ENCODE results near the gene FAM222A.

DNA sequence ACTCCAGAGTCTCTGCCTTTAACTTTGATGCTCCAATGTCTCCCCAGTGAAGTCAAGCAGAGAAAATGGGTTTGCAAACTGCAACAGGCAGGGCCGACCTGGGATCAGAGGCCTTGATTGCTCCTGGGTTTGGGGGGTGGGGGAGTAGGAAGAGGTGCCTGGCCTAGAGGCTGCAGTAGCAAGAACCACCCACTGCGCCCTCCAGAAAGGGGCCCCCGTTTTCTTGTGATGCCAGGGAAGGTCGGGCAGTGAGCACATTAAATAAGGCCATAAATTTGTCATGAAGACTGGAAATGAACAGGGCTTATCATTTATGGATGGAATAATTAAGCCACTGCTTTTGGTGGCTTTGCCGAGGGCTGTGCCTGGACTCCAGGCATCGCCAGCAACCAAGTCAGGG is 38.2 kb upstream of the FAM222A start:
- TF ChIP-seq, protein P1, sequence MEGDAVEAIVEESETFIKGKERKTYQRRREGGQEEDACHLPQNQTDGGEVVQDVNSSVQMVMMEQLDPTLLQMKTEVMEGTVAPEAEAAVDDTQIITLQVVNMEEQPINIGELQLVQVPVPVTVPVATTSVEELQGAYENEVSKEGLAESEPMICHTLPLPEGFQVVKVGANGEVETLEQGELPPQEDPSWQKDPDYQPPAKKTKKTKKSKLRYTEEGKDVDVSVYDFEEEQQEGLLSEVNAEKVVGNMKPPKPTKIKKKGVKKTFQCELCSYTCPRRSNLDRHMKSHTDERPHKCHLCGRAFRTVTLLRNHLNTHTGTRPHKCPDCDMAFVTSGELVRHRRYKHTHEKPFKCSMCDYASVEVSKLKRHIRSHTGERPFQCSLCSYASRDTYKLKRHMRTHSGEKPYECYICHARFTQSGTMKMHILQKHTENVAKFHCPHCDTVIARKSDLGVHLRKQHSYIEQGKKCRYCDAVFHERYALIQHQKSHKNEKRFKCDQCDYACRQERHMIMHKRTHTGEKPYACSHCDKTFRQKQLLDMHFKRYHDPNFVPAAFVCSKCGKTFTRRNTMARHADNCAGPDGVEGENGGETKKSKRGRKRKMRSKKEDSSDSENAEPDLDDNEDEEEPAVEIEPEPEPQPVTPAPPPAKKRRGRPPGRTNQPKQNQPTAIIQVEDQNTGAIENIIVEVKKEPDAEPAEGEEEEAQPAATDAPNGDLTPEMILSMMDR (conservative IDR thresholded peaks at IDR 0.05; ENCODE audit: low read depth, low read length) = no peak
- TF ChIP-seq EZH2 (IDR thresholded peaks at IDR 0.05; ENCODE audit: borderline replicate concordance, low read depth, low read length, poor library complexity, severe bottlenecking) = no peak
